RWPE1 (cell line): Measurements from ENCODE around the gene LCE3B.

ENCODE experiments used
- CTCF ChIA-PET: fragments of 350-600 bp; sonication (Branson Sonifier 250); formaldehyde crosslinking; extraction: SDS; loops from one replicate; lab custom pipeline; 2021; lab: Yijun Ruan, JAX
- POLR2A ChIA-PET: fragments of 400-600 bp; formaldehyde crosslinking; extraction: SDS; loops from one replicate; lab custom pipeline; 2020; ENCODE audit warnings: antibody characterized with exemption; ENCODE audit not compliant: low non-redundant PET; lab: Yijun Ruan, JAX
- DNase-seq: peaks from one replicate; pipeline ENCODE4 v3.0.0; 2012; ENCODE audit warnings: low spot score
- H3K27ac ChIP-seq: fragments of 450-650 bp; 2 replicates; pipeline ENCODE4 v1.5.1; 2017
- TF ChIP-seq, protein P1 (sequence below): fragments of 450-650 bp; conservative IDR thresholded peaks from 2 replicates; pipeline ENCODE4 v1.5.1; 2017; ENCODE audit warnings: low read depth, mild to moderate bottlenecking

The LCE3B gene

DNA sequence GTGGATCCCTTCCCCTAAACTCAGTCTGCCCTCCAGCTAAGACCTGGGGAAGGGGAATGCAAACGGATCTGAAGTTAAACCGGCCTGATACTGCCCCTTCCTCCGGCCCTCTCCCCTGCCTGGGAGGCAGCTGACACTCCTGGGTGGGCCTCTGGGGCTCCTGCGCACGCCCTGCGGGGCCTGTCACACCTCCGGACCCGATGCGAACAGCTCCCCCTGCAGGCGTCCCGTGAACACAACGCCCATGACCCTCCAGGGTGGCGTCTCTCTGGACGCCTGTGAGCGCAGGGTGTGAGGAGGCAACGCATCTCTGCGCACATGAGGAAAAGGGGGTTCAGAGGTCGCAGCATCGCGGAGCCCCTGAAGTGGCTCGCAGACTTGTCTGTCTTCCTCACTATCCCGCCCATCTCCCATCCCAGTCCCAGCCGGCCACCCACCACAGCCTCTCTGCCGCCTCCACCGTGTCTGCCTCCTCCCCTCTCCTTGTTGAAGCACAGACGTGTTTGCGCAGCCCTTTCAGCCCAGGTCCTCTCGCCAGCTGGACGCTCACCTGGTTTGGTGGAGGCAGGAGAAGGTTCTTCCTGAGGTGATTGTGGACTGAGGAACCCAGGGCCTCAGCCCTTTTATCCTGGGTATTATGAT lies 9.7 kb downstream of the LCE3B start:
- peak overlapping the region; percentile 23 for H3K27ac ChIP-seq
- CTCF ChIA-PET, result interaction anchor here (0.5 kb wide), 1 partner anchor 801 kb away, joined by 3 read pairs; no protein-coding TSS in a partner anchor
- DNase-seq, result no peak
- TF ChIP-seq, protein P1, sequence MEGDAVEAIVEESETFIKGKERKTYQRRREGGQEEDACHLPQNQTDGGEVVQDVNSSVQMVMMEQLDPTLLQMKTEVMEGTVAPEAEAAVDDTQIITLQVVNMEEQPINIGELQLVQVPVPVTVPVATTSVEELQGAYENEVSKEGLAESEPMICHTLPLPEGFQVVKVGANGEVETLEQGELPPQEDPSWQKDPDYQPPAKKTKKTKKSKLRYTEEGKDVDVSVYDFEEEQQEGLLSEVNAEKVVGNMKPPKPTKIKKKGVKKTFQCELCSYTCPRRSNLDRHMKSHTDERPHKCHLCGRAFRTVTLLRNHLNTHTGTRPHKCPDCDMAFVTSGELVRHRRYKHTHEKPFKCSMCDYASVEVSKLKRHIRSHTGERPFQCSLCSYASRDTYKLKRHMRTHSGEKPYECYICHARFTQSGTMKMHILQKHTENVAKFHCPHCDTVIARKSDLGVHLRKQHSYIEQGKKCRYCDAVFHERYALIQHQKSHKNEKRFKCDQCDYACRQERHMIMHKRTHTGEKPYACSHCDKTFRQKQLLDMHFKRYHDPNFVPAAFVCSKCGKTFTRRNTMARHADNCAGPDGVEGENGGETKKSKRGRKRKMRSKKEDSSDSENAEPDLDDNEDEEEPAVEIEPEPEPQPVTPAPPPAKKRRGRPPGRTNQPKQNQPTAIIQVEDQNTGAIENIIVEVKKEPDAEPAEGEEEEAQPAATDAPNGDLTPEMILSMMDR, result no peak
- POLR2A ChIA-PET, result no interaction called here

DNA sequence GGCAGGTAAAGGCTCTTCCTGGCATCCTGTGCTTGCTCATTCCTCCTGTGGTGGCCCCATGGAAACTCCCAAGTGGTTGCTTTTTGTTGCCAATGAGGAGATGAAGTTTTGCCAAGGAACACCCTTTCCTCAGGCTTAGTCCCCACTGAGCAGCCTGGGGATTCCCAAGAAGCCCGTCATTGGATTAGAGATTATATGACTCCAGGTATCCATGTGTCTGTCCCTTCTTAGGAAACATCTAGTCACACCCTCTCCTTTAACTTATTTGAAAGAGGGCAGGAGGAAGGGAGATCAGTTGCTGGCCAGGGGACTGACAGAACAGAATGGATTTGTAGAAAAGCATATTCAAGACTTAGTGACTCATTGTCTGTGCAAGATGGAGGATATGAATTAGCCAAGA lies 13.1 kb downstream of the LCE3B start:
- ChIA-PET POLR2A (no interaction called here), CTCF (interaction anchor here (0.6 kb wide), 1 partner anchor 485 kb away, joined by 3 read pairs; no protein-coding TSS in a partner anchor)
- H3K27ac ChIP-seq, result no peak overlapping the region
- DNase-seq, result no peak
- TF ChIP-seq, protein P1, result no peak

DNA sequence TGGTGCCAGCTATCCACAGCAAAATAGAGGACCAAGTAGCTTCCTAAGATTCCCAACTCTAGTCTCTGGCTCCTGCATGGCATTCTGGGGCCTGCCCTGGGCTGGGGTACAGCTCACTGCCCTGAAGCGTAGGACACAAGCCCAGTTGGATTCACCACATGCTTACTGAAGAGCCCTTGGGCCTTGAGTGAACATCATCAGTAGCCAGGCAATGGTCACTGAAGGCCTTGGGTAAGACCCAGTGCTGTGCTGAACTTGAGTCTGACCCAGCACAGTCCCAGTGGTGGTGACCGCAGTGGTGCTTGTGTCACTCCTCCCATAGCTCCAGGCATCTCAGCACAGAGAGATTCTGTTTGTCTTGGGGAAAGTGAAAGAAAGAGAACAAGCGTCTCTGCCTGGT lies 17.0 kb downstream of the LCE3B start:
- H3K27ac ChIP-seq, result no peak overlapping the region
- TF ChIP-seq, protein P1, result no peak
- no peak for DNase-seq
- CTCF ChIA-PET, result interaction anchor here (0.6 to 0.9 kb wide), 3 partner anchors 9 to 97 kb away, joined by 4 to 8 read pairs (median 4); no protein-coding TSS in a partner anchor
- POLR2A ChIA-PET, result no interaction called here

DNA sequence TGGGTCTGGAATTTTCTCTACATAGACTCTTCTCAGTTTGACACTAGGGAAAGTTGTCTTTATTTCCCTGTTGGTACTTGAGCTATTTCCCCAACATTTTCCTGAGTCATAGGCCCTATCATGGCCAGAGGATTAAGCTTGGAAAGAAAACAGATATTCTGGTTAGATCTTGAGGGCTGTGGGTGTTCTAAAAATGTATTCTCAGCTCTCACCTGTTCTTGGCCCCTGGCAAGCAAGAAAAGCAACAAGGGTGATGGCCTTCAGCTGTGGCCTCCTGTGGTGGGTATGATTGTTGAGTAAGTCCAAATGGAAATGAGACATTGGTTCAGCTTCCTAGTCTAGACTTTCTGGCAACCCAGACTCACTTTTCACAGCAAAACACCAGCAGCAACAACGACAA lies 26.7 kb downstream of the LCE3B start:
- ChIA-PET POLR2A (no interaction called here), CTCF (interaction anchor here (0.6 kb wide), 1 partner anchor 239 kb away, joined by 5 read pairs; no protein-coding TSS in a partner anchor)
- TF ChIP-seq, protein P1, result no peak
- no peak for DNase-seq
- no peak overlapping the region for H3K27ac ChIP-seq

DNA sequence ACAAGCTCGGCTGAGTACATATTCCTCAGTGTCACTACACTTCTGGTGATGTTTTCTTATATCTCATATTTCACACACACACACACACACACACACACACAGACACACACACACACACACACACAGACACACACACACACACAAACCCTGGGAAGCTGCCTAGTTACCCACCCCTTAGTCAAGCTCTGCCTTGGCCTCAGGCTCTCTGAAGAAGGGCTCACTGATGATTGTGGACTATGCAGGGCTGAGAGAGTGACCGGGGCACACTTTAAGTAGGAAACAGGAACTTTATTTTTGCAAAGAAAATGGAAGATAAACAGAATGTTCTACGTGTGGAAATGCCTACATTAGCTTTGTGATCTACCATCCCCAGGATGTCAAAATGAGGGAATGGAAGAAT lies 30.3 kb downstream of the LCE3B start:
- POLR2A ChIA-PET, result no interaction called here
- CTCF ChIA-PET, result interaction anchor here (0.6 kb wide), 1 partner anchor 227 kb away, joined by 3 read pairs; no protein-coding TSS in a partner anchor
- DNase-seq, result no peak
- TF ChIP-seq, protein P1, result no peak
- H3K27ac ChIP-seq, result no peak overlapping the region

DNA sequence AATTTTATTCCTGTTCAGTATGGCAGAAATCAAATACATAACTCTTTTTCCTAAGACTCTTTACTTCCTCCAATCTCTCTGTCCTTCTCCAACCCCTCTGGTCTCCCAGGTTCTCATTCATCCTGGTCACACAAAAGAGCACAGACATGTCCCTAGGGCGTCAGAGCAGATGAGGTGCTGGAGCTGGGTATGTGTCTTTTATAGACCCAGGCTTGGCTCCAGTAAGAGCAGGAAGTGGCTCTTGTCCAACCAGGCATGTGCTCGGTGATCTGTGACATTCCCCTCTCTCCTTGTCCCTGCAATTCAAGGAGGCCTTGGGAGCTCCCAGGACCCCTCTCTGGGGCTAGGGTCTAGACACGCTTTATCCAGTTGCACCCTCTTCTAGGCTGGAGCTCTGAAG lies 31.5 kb downstream of the LCE3B start:
- POLR2A ChIA-PET, result no interaction called here
- DNase-seq, result no peak
- TF ChIP-seq, protein P1, result no peak
- no peak overlapping the region for H3K27ac ChIP-seq
- CTCF ChIA-PET, result interaction anchor here (0.5 kb wide), 1 partner anchor 494 kb away, joined by 3 read pairs; no protein-coding TSS in a partner anchor
